NCI-H1930 (cell line): ENCODE results near the gene CCDC47.

Experiments used
- DNase-seq, 2 experiments: peaks; one replicate each; lab custom pipeline; 2025; lab: John Stamatoyannopoulos, UW

CCDC47 gene

DNA sequence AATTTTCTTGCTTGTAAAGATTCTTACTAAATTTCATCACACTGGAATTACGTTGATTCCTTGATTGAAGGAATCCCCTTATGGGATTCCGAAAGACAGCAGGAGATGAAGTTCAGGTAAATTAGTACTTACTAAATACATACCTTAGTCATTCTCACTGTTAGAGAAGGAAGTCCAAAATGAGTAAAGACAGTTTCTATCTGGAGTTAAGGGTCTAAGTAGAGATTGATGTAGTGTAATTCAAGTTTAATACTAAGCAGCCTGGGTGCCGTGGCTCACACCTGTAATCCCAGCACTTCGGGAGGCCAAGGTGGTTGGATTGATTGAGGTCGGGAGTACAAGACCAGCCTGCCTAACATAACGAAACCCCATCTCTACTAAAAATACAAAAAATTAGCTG is 10.1 kb upstream of the CCDC47 start:
- DNase-seq, result no peak

GRCh38 chr17:63780928-63781327 is 7.5 kb upstream of the CCDC47 start:
- no peak for DNase-seq

- no peak for DNase-seq
These were observed 7.1 kb upstream of the CCDC47 start for GRCh38 chr17:63780507-63780906.

- DNase-seq, result no peak
These were observed 2.0 kb upstream of the CCDC47 start for GRCh38 chr17:63775420-63775819.

DNA sequence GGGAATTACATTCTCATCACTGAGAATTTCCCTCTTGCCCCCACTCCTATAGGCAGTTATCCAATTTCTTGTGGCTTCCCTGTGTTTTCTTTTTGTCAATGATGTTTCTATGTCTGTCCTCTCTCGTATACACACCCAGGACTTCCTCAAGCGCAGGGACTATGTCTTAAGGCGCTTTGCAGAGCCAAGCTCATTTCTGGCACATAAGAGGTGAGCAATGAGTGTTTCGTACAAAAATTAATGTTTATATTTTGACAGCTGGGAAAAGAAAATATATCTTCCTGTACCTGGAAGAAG is 1.5 kb upstream of the CCDC47 start:
- no peak for DNase-seq

- peak; percentile 39 to 42 for DNase-seq
These were observed 958 bp upstream of the CCDC47 start, which contains the start of gene DDX42 for GRCh38 chr17:63774141-63774968. TSS of gene DDX42 (plus strand) at chr17:63774170. CDS start at chr17:63787050, 12,880 bp downstream.

GRCh38 chr17:63772801-63773271 is 561 bp downstream of the CCDC47 start:
- DNase-seq, result no peak

DNA sequence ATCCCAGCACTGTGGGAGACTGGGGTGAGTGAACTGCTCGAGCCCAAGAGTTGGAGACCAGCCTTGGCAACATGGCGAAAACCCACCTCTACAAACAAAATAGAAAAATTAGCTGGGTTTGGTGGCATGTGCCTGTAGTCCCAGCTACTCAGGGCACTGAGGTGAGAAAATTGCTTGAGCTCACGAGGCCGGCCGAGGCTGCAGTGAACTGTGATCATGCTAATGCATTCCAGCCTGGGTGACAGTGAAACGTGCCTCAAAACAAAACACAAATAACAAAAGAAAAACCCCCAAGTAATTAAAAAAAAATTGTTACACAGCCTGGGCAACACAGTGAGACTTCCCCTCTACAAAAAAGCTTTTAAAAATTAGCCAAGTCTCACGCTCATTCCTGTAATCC is 5.0 kb downstream of the CCDC47 start:
- DNase-seq, result no peak

DNA sequence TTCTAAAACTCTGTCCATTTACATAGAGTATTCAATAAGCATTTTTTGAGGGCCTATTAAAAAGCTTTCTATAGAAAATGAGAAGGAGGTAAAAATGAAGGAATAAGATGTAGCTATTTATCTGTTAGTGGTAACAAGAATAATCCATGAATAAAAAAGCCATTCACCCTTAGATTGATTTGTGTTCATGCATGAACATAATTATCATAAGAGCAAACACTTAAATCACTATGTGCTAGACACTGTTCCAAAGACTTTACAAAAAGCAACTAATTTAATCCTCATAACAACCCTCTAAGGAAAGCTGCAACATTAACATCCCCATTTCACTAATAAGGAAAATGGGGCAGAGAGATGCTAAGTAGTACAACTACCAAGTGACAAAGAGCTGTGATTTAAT is 6.6 kb downstream of the CCDC47 start:
- DNase-seq, result no peak

GRCh38 chr17:63764716-63765115 is 8.7 kb downstream of the CCDC47 start:
- no peak for DNase-seq

- DNase-seq, result no peak
These were observed 11.0 kb downstream of the CCDC47 start for GRCh38 chr17:63762161-63763078.

- no peak for DNase-seq
These were observed 12.4 kb downstream of the CCDC47 start for GRCh38 chr17:63760771-63761539.

DNA sequence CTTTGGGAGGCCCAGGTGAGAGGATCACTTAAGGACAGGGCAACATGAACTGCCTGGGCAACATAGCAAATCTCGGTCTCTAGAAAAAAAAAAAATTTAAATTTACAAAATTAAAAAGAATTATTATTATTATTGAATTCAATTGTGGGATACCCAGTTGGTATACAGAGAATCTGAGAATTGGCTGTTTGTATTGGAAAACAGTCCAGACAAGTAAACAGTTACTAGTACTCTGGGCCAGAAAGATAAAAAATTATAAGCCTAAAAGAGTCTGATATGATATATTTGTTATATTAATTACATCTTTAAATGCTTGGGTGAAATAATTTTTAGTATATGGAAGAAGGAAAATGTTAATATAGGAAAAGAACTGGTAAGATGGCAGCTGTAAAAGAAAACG is 15.0 kb downstream of the CCDC47 start:
- no peak for DNase-seq

DNA sequence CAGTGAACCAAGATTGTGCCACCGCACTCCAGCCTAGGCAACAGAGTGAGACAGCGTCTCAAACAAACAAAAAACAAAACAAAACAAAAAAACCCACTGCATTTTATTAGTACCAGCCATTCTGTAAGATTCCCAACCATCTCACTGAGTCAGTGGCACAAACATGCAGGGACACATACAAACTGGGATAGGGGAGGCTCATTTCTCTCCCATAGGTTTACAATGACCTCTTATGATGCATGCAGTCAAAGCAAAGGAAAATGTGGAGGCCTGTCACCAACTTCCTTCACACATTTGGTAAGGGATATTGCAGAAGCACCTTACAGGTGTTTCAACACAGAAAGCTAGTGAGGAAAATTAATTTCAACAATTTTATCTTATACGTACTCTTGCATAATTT is 19.4 kb downstream of the CCDC47 start:
- DNase-seq, result no peak

- no peak for DNase-seq
These were observed 20.2 kb downstream of the CCDC47 start for GRCh38 chr17:63753215-63753614.

DNA sequence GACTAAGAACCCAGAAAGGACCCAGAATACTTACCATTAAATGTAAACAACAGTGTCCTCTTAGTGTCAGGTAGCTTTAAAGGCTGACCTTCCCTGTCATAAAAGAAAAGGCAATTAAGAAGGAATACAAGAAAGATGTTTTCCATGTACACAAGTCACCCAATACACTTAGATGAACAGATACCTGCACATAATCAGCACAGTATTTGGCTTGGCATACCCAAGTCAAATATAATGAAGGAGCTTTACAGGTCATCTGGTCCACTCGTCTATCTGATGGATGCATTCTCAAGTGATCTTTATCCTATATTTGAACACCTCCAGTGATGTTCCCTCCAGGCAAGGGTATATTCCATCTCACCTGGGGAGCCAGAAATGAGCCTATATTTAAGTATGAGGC is 20.7 kb downstream of the CCDC47 start:
- no peak for DNase-seq

DNA sequence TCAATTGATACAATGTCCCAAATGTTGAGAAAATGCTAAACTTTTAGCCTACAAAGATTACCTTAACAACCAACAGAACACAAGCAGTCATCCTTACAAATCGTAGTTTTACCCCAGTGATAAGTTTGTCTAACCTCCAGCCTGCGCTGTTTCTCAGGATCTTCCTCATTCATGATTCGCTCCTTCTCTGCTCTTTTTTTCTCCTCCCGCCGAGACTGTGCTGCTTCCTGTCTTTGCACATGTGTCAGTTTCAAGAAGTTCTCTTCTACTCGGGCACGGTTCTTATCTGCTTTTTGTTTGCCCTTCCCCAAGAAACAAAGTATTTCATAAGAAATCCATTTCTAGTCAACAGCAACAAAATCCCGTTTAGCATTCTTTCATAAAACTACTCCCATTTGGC is 21.6 kb downstream of the CCDC47 start:
- DNase-seq, result no peak

DNA sequence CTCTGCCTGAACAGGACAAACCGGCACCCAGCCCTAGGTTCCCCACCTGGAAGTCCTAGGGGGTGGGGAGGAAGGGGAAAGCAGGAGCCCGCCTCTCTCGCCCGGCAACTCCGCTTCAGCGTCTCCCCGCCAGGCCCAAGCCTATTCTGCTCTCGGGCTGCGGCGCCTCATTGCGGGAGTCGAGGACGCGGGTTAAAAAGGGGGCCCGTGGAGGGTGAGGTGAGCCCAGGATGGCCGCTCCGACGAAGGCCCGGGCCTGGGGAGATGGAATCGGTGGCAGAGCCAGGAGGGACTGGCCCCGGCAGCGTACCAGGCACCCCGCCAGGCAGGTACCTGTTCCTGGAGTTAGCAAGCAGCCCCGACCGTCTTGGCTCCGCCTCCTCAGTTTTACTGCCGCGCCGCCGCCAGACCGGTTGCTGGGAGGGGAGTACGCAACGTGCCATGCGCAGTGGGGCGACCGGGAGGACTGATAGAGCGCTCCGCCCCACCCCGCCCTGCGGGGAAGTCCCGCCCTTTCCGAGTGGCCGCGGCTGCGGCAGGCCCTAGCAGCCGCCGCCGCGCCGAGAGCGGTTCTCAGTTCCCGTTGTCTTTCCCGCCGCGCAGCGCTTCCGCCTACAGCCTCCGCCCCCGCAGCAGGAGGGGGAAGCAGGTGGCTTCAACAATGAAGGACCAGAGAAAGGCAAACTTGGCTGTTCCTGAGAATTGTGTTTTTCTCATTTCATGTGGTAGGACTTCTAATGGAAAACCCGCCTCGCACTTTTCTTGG is 31.8 kb downstream of the CCDC47 start, which contains the start of gene STRADA:
TSS of gene STRADA (minus strand) at position 392 of the 766 bp plus-strand sequence. CDS start 13,430 bp downstream, outside the sequence.
- DNase-seq, result peak; percentile 99

DNA sequence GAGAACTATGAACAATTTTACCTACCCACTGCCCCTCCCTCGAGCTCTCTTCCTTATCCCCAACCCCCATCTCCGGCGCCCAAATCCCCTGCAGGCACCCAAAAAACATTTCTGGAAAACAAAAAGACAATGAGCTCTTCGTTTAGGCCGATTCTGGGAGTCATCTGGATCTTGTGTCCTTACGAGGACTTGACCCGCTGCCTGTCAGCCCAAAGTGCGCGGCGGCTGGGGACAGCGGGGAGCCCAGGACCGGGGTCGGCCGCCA is 32.3 kb downstream of the CCDC47 start:
- no peak for DNase-seq

DNA sequence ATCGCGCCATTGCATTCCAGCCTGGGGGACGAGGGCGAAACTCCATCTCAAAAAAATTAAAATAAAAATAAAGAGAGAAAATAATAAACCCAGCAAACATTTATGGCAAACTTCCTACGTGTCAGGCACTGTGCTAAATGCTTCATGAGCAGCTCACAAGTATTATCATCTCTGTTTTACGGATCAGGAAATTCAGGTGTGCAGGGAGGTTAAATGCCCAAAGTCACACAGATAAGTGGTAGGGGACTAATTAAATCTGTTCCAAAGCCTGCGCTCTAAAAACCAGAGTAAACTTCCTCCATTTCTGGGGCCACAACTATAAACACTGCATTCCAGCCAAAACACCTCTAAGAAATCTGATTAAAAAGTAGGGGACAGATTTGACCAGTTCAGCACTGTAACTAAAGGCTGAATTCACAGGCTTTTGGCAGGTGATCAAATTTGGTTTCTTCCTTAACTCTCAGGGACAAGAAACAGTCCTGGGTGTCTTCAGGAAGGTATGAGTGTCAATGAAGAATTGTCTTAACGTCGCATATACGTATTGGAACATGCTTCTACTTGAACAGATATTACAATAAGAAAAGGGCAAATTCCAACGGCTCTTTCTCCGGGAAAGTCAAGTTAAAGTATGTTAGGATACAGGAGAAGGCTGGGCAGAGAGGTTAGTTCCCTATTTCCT is 32.8 kb downstream of the CCDC47 start:
- no peak for DNase-seq

- DNase-seq, result no peak
These were observed 37.7 kb downstream of the CCDC47 start for GRCh38 chr17:63735691-63736090.
